ENCODE data around the gene SH2D2A. TPM values are rescaled to one million over a fixed set of nuclear protein-coding genes. Genes with fewer than 3 reads are reported as not detected.
A peak's percentile ranks its signal among the peaks of the same experiment; 100 is the strongest.

SH2D2A gene
- total RNA-seq (2021): 4.9 to 6.9 TPM (median 6.6 TPM) in 3 replicates
- Bru-seq, nascent RNA: percentile 55 among the genes with signal in this experiment
- long read RNA-seq, experiment 1, partial matches to known transcripts: 4 of 6 reads
- long read RNA-seq, experiment 1, other reads (novel, unspliced or antisense): 2 of 6 reads
- long read RNA-seq, experiment 2, partial matches to known transcripts: 5 of 11 reads
- long read RNA-seq, experiment 2, other reads (novel, unspliced or antisense): 6 of 11 reads
- long read RNA-seq, experiment 3, partial matches to known transcripts: 2 of 3 reads
- long read RNA-seq, experiment 3, other reads (novel, unspliced or antisense): 1 of 3 reads

- ATAC-seq: no peak
- no peak for TF ChIP-seq ZNF263 (CRISPR knock-in tag; IDR thresholded peaks at IDR 0.05; ENCODE audit: low read depth)
- peaks cover 5% of the 10 kb centered on the region; the same call in 1 of the 2 replicates for H3K36me3 Mint-ChIP-seq
- peaks cover 76% of the 10 kb centered on the region for H3K27me3 Mint-ChIP-seq (ENCODE audit: low read depth)
- H3K27ac Mint-ChIP-seq: no peak within 1 kb of the TSS
- no peak for DNase-seq (ENCODE audit: low spot score)
- POLR2A ChIA-PET: interaction anchor here (0.6 to 0.7 kb wide), 2 partner anchors 60 to 97 kb away, joined by 3 read pairs; no protein-coding TSS in a partner anchor
- CTCF ChIA-PET: interaction anchor here (1.6 kb wide), 1 partner anchor 43 kb away, joined by 6 read pairs; the partner anchor contains the start of gene NTRK1
- H3K4me3 Mint-ChIP-seq: no peak within 1 kb of the TSS
- H3K9me3 Mint-ChIP-seq: no peaks in the 10 kb centered on the region
- peaks cover 15% of the 10 kb centered on the region for H3K4me1 Mint-ChIP-seq
These were observed at the start of gene SH2D2A for GRCh38 chr1:156816561-156817328. Gene SH2D2A, minus strand, starts transcription at chr1:156816848. Its CDS starts 140 bp downstream, at chr1:156816708.

GRCh38 chr1:156865865-156866248 is 49.2 kb upstream of the SH2D2A start:
- peaks cover 66% of the 10 kb centered on the region for H3K27me3 Mint-ChIP-seq (ENCODE audit: low read depth)
- no peaks in the 10 kb centered on the region for H3K9me3 Mint-ChIP-seq
- peaks cover 17% of the 10 kb centered on the region for H3K4me1 Mint-ChIP-seq
- no peak for DNase-seq (ENCODE audit: low spot score)
- H3K36me3 Mint-ChIP-seq: no peaks in the 10 kb centered on the region
- TF ChIP-seq AR (CRISPR knock-in tag; IDR thresholded peaks at IDR 0.05) (no peak), ZNF396 (CRISPR knock-in tag; IDR thresholded peaks at IDR 0.05; ENCODE audit: borderline replicate concordance) (no peak), ZBTB21 (CRISPR knock-in tag; IDR thresholded peaks at IDR 0.05; ENCODE audit: borderline replicate concordance) (no peak), ZNF671 (CRISPR knock-in tag; IDR thresholded peaks at IDR 0.05) (no peak), ZNF263 (CRISPR knock-in tag; IDR thresholded peaks at IDR 0.05; ENCODE audit: low read depth) (no peak), E2F4 (CRISPR knock-in tag; IDR thresholded peaks at IDR 0.05; ENCODE audit: borderline replicate concordance, low read depth) (no peak), TCF7 (CRISPR knock-in tag; IDR thresholded peaks at IDR 0.05; ENCODE audit: low read depth) (no peak), ZSCAN18 (CRISPR knock-in tag; IDR thresholded peaks at IDR 0.05) (no peak), ERG (CRISPR knock-in tag; IDR thresholded peaks at IDR 0.05) (no peak), RORB (CRISPR knock-in tag; IDR thresholded peaks at IDR 0.05) (no peak), ATF2 (CRISPR knock-in tag; IDR thresholded peaks at IDR 0.05; ENCODE audit: borderline replicate concordance, low read depth) (no peak), NR3C1 (CRISPR knock-in tag; conservative IDR thresholded peaks at IDR 0.05; ENCODE audit: low read depth) (no peak), TEAD4 (CRISPR knock-in tag; IDR thresholded peaks at IDR 0.05) (no peak), ZMAT4 (CRISPR knock-in tag; IDR thresholded peaks at IDR 0.05) (no peak)
- no peak for ATAC-seq
- CTCF ChIA-PET: interaction anchor here (1.0 to 9.9 kb wide), 3 partner anchors 23 to 140 kb away, joined by 3 to 211 read pairs (median 5); partner anchors contain the start of gene PEAR1
- H3K27ac Mint-ChIP-seq: no peak overlapping the region
- POLR2A ChIA-PET: no interaction called here
- no peak overlapping the region for H3K4me3 Mint-ChIP-seq

Data from WTC11 (cell line).